HepG2 (cell line): Measurements from ENCODE around the gene GINM1. TPM values are rescaled to one million over a fixed set of nuclear protein-coding genes. Genes with fewer than 3 reads are reported as not detected.

Source experiments
- HOXA3 ChIP-seq: sonication (generic); formaldehyde crosslinking; IDR thresholded peaks from 2 replicates; pipeline ENCODE4 v1.5.0; 2020; ENCODE audit warnings: missing genetic modification reagents
- KAT7 ChIP-seq: IDR thresholded peaks from 2 replicates; pipeline ENCODE4 v1.6.1; 2018; ENCODE audit warnings: borderline replicate concordance, missing compliant biosample characterization
- MXD4 ChIP-seq: IDR thresholded peaks from 2 replicates; pipeline ENCODE4 v1.6.1; 2016; ENCODE audit warnings: mild to moderate bottlenecking, missing biosample characterization, missing genetic modification reagents
- ZBTB1 ChIP-seq: sonication (generic); formaldehyde crosslinking; IDR thresholded peaks from 2 replicates; pipeline ENCODE4 v1.4.0; 2020; ENCODE audit warnings: missing genetic modification reagents, borderline replicate concordance
- ZFP1 ChIP-seq: IDR thresholded peaks from 2 replicates; pipeline ENCODE4 v1.6.1; 2016
- ZNF543 ChIP-seq: sonication (generic); formaldehyde crosslinking; IDR thresholded peaks from 2 replicates; pipeline ENCODE4 v1.4.0; 2020; ENCODE audit warnings: mild to moderate bottlenecking, missing genetic modification reagents
- ZNF569 ChIP-seq: sonication (generic); formaldehyde crosslinking; IDR thresholded peaks from 2 replicates; pipeline ENCODE4 v1.5.0; 2020; ENCODE audit warnings: mild to moderate bottlenecking, missing genetic modification reagents, moderate library complexity, borderline replicate concordance
- ZNF615 ChIP-seq: sonication (generic); formaldehyde crosslinking; IDR thresholded peaks from 2 replicates; pipeline ENCODE4 v1.5.0; 2020; ENCODE audit warnings: mild to moderate bottlenecking, missing genetic modification reagents, borderline replicate concordance
- ZNF713 ChIP-seq: sonication (generic); formaldehyde crosslinking; IDR thresholded peaks from 2 replicates; pipeline ENCODE4 v1.4.0; 2020; ENCODE audit warnings: mild to moderate bottlenecking, missing genetic modification reagents
- ZNF747 ChIP-seq: sonication (generic); formaldehyde crosslinking; IDR thresholded peaks from 2 replicates; pipeline ENCODE4 v1.8.1; 2023; ENCODE audit warnings: missing genetic modification reagents, mild to moderate bottlenecking, borderline replicate concordance
- ZNF749 ChIP-seq: sonication (generic); formaldehyde crosslinking; IDR thresholded peaks from 2 replicates; pipeline ENCODE4 v1.8.0; 2022; ENCODE audit warnings: mild to moderate bottlenecking, missing genetic modification reagents, moderate library complexity, borderline replicate concordance
- ZNF776 ChIP-seq: sonication (generic); formaldehyde crosslinking; IDR thresholded peaks from 2 replicates; pipeline ENCODE4 v1.4.0; 2020; ENCODE audit warnings: mild to moderate bottlenecking, missing genetic modification reagents
- polyA plus RNA-seq, 8 experiments: library from polyadenylated mRNA; depleted of rRNA in 3 of 8; stranded (reverse) in 7 of 8; unstranded in 1 of 8; fragments of >200 nt; fragmentation: Illumina TruSeq in 4 of 8; extraction: Trizol in 4 of 8; gene quantifications; 2 replicates each; pipeline versions ENCODE4 v1.2.1 to v1.2.3, GENCODE V29; 2011 to 2016; ENCODE audit warnings: low read depth in 4 of 8, missing spikeins in 1 of 8, mixed read lengths in 1 of 8; ENCODE audit not compliant: insufficient read depth in 1 of 8
- total RNA-seq, 5 experiments: library from RNA; depleted of rRNA; stranded (reverse); fragments of >200 nt; fragmentation: Illumina TruSeq; extraction: Trizol; gene quantifications; 2 replicates each; pipeline ENCODE4 v1.2.3, GENCODE V29; 2016; ENCODE audit warnings: low read depth in 1 of 5
- TF ChIP-seq, protein P1 (sequence below): sonication (generic); formaldehyde crosslinking; IDR thresholded peaks from 2 replicates; pipeline ENCODE4 v1.4.0; 2020; ENCODE audit warnings: missing genetic modification reagents
- TF ChIP-seq, protein P2 (sequence below): sonication (generic); formaldehyde crosslinking; IDR thresholded peaks from 2 replicates; pipeline ENCODE4 v1.5.1; 2020; ENCODE audit warnings: mild to moderate bottlenecking, missing genetic modification reagents, borderline replicate concordance

GINM1 gene
- total and polyA plus RNA-seq, 2 of the 13 experiments (the other 11 are each of a cell fraction or from before 2014, with no cell fraction given), result 19.4 to 27.5 TPM

DNA sequence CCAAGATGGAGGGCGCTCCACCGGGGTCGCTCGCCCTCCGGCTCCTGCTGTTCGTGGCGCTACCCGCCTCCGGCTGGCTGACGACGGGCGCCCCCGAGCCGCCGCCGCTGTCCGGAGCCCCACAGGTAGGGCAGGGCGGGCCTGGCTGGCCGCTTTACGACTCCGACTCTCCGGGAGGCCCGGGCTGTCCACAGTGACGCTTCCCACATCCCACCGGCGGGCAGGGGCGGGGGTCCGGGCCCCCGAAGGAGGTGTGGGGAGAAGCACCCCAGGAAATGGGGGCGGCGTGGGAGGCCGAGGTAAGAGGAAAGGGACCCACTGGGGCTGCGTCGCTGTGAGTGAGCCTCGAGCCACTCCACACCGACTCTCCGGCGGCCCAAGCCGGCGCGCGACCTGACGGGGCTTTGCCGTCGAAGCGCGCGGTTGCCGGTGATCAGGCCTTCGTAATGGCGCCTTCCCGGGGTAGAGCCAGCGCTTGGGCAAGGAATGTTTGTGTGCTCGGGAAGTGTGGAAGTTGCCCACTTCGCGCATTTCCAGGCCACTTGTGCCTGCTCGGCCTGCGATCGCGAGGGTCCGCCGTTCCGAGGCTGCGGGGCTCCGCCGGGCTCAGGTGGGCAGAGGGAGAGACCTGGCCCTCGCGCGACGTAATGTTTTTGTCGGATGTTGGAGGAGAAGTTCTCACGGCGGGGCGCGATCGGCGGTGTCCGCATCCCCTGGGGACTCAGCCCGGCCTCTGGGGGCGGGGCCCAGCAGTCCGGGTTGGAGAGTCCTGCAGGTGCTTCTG lies 427 bp downstream of the GINM1 start (continued):
- TF ChIP-seq ZNF569 (CRISPR knock-in tag) (no peak), MXD4 (CRISPR knock-in tag) (no peak), ZFP1 (CRISPR knock-in tag) (0 out of 2 replicates have a peak, but pooled peaks have one; percentile 7), ZNF747 (0 out of 2 replicates have a peak, but pooled peaks have one; percentile 46), ZNF615 (CRISPR knock-in tag) (no peak), ZBTB1 (CRISPR knock-in tag) (no peak), ZNF543 (CRISPR knock-in tag) (0 out of 2 replicates have a peak, but pooled peaks have one; percentile 19), KAT7 (CRISPR knock-in tag) (peak; percentile 55), HOXA3 (CRISPR knock-in tag) (peak; percentile 54; the same call in 1 of the 2 replicates), ZNF776 (CRISPR knock-in tag) (peak; percentile 87), ZNF749 (0 out of 2 replicates have a peak, but pooled peaks have one; percentile 57), ZNF713 (CRISPR knock-in tag) (peak; percentile 35; the same call in 1 of the 2 replicates)
- TF ChIP-seq, protein P1, sequence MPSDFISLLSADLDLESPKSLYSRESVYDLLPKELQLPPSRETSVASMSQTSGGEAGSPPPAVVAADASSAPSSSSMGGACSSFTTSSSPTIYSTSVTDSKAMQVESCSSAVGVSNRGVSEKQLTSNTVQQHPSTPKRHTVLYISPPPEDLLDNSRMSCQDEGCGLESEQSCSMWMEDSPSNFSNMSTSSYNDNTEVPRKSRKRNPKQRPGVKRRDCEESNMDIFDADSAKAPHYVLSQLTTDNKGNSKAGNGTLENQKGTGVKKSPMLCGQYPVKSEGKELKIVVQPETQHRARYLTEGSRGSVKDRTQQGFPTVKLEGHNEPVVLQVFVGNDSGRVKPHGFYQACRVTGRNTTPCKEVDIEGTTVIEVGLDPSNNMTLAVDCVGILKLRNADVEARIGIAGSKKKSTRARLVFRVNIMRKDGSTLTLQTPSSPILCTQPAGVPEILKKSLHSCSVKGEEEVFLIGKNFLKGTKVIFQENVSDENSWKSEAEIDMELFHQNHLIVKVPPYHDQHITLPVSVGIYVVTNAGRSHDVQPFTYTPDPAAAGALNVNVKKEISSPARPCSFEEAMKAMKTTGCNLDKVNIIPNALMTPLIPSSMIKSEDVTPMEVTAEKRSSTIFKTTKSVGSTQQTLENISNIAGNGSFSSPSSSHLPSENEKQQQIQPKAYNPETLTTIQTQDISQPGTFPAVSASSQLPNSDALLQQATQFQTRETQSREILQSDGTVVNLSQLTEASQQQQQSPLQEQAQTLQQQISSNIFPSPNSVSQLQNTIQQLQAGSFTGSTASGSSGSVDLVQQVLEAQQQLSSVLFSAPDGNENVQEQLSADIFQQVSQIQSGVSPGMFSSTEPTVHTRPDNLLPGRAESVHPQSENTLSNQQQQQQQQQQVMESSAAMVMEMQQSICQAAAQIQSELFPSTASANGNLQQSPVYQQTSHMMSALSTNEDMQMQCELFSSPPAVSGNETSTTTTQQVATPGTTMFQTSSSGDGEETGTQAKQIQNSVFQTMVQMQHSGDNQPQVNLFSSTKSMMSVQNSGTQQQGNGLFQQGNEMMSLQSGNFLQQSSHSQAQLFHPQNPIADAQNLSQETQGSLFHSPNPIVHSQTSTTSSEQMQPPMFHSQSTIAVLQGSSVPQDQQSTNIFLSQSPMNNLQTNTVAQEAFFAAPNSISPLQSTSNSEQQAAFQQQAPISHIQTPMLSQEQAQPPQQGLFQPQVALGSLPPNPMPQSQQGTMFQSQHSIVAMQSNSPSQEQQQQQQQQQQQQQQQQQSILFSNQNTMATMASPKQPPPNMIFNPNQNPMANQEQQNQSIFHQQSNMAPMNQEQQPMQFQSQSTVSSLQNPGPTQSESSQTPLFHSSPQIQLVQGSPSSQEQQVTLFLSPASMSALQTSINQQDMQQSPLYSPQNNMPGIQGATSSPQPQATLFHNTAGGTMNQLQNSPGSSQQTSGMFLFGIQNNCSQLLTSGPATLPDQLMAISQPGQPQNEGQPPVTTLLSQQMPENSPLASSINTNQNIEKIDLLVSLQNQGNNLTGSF, result no peak
- TF ChIP-seq, protein P2, sequence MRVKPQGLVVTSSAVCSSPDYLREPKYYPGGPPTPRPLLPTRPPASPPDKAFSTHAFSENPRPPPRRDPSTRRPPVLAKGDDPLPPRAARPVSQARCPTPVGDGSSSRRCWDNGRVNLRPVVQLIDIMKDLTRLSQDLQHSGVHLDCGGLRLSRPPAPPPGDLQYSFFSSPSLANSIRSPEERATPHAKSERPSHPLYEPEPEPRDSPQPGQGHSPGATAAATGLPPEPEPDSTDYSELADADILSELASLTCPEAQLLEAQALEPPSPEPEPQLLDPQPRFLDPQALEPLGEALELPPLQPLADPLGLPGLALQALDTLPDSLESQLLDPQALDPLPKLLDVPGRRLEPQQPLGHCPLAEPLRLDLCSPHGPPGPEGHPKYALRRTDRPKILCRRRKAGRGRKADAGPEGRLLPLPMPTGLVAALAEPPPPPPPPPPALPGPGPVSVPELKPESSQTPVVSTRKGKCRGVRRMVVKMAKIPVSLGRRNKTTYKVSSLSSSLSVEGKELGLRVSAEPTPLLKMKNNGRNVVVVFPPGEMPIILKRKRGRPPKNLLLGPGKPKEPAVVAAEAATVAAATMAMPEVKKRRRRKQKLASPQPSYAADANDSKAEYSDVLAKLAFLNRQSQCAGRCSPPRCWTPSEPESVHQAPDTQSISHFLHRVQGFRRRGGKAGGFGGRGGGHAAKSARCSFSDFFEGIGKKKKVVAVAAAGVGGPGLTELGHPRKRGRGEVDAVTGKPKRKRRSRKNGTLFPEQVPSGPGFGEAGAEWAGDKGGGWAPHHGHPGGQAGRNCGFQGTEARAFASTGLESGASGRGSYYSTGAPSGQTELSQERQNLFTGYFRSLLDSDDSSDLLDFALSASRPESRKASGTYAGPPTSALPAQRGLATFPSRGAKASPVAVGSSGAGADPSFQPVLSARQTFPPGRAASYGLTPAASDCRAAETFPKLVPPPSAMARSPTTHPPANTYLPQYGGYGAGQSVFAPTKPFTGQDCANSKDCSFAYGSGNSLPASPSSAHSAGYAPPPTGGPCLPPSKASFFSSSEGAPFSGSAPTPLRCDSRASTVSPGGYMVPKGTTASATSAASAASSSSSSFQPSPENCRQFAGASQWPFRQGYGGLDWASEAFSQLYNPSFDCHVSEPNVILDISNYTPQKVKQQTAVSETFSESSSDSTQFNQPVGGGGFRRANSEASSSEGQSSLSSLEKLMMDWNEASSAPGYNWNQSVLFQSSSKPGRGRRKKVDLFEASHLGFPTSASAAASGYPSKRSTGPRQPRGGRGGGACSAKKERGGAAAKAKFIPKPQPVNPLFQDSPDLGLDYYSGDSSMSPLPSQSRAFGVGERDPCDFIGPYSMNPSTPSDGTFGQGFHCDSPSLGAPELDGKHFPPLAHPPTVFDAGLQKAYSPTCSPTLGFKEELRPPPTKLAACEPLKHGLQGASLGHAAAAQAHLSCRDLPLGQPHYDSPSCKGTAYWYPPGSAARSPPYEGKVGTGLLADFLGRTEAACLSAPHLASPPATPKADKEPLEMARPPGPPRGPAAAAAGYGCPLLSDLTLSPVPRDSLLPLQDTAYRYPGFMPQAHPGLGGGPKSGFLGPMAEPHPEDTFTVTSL (CRISPR knock-in tag), result 0 out of 2 replicates have a peak, but pooled peaks have one; percentile 26
